ENCODE measurements around the gene DERA.
"Not testable (repeated sequence)": the region's sequence is repeated elsewhere in the genome, so short reads cannot be mapped to it uniquely, and the experiment has no call there.

DNA sequence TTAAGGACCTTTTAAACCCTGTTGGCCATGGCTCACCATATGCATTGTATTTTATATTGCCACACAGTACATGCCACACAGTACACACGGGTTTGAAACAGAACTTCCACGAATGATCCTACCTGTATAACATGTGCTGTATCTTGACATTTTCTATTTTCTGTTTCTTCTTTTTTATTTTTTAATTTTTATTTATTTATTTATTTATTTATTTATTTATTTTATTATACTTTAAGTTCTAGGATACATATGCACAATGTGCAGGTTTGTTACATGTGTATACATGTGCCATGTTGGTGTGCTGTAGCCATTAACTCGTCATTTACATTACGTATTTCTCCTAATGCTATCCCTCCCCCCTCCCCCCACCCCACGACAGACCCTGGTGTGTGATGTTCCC, 32.4 kb downstream of the DERA start:
- TF ChIP-seq, protein P1, sequence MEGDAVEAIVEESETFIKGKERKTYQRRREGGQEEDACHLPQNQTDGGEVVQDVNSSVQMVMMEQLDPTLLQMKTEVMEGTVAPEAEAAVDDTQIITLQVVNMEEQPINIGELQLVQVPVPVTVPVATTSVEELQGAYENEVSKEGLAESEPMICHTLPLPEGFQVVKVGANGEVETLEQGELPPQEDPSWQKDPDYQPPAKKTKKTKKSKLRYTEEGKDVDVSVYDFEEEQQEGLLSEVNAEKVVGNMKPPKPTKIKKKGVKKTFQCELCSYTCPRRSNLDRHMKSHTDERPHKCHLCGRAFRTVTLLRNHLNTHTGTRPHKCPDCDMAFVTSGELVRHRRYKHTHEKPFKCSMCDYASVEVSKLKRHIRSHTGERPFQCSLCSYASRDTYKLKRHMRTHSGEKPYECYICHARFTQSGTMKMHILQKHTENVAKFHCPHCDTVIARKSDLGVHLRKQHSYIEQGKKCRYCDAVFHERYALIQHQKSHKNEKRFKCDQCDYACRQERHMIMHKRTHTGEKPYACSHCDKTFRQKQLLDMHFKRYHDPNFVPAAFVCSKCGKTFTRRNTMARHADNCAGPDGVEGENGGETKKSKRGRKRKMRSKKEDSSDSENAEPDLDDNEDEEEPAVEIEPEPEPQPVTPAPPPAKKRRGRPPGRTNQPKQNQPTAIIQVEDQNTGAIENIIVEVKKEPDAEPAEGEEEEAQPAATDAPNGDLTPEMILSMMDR (IDR thresholded peaks at IDR 0.05) = not testable (repeated sequence)
- TF ChIP-seq POLR2A (IDR thresholded peaks at IDR 0.05) = not testable (repeated sequence)
